Common myeloid progenitor, CD34-positive (primary cell): Measurements from ENCODE around the gene RXRG.

Source experiments
- CTCF ChIA-PET: fragments of 350-600 bp; sonication (Branson Sonifier 250); formaldehyde crosslinking; loops from one replicate; lab custom pipeline; 2021; ENCODE audit warnings: antibody characterized with exemption; lab: Charles Lee
- POLR2A ChIA-PET: fragments of 350-600 bp; sonication (Branson Sonifier 250); formaldehyde crosslinking; loops from one replicate; lab custom pipeline; 2021; ENCODE audit warnings: antibody characterized with exemption; lab: Charles Lee
- DNase-seq, 3 donors: peaks; one replicate each; pipeline versions ENCODE4 v3.0.0 to v3.0.0-alpha.2; 2013
- H3K27ac ChIP-seq, 2 experiments: 1 replicate in 1 of 2; 2 replicates in 1 of 2; pipeline ENCODE4 v1.7.0; 2013; ENCODE audit warnings: inconsistent platforms in 2 of 2, low read length in 2 of 2, mild to moderate bottlenecking in 2 of 2, low read depth in 1 of 2, moderate library complexity in 1 of 2; ENCODE audit not compliant: severe bottlenecking in 2 of 2, insufficient read depth in 1 of 2, poor library complexity in 1 of 2
- H3K27me3 ChIP-seq, 5 experiments: replicated peaks in 2 of 5; 1 replicate in 3 of 5; 2 replicates in 2 of 5; pipeline versions ENCODE4 v1.6.1 to v1.7.0; 2013; ENCODE audit warnings: low read length in 4 of 5, mild to moderate bottlenecking in 2 of 5, moderate library complexity in 2 of 5, inconsistent platforms in 1 of 5; ENCODE audit not compliant: insufficient read depth in 5 of 5, control insufficient read depth in 4 of 5
- H3K36me3 ChIP-seq, 4 experiments: 1 replicate in 2 of 4; 2 replicates in 2 of 4; pipeline versions ENCODE4 v1.6.1 to v1.7.0; 2013; ENCODE audit warnings: low read length in 3 of 4, control low read depth in 1 of 4, mild to moderate bottlenecking in 1 of 4; ENCODE audit not compliant: control insufficient read depth in 4 of 4, insufficient read depth in 4 of 4
- H3K4me1 ChIP-seq, 4 experiments: 1 replicate in 3 of 4; 2 replicates in 1 of 4; pipeline versions ENCODE4 v1.6.1 to v1.7.1; 2013; ENCODE audit warnings: low read length in 3 of 4, mild to moderate bottlenecking in 3 of 4, control low read depth in 1 of 4, inconsistent platforms in 1 of 4, moderate library complexity in 1 of 4; ENCODE audit not compliant: control insufficient read depth in 4 of 4, insufficient read depth in 4 of 4; ENCODE audit errors: control extremely low read depth in 1 of 4
- H3K4me3 ChIP-seq, 7 experiments: 1 replicate in 4 of 7; 2 replicates in 3 of 7; pipeline versions ENCODE4 v1.5.1 to v1.7.0; 2013; ENCODE audit warnings: mild to moderate bottlenecking in 7 of 7, low read length in 6 of 7, moderate library complexity in 6 of 7, inconsistent platforms in 2 of 7, low read depth in 2 of 7, control low read depth in 1 of 7; ENCODE audit not compliant: insufficient read depth in 4 of 7, control insufficient read depth in 1 of 7; ENCODE audit errors: extremely low read depth in 1 of 7
- H3K9me3 ChIP-seq, 5 experiments: 1 replicate in 4 of 5; 2 replicates in 1 of 5; pipeline versions ENCODE4 v1.6.1 to v1.7.1; 2013; ENCODE audit warnings: low read length in 4 of 5, mild to moderate bottlenecking in 2 of 5, inconsistent platforms in 1 of 5, low read depth in 1 of 5, moderate library complexity in 1 of 5; ENCODE audit not compliant: control insufficient read depth in 4 of 5, insufficient read depth in 2 of 5; ENCODE audit errors: control extremely low read depth in 1 of 5
- whole genome bisulfite sequencing: methylation state at CpG from one replicate; pipeline ENCODE4 v1.1.5; 2013; ENCODE audit not compliant: insufficient coverage; 5-methylcytosine and 5-hydroxymethylcytosine counted together

RXRG gene

DNA sequence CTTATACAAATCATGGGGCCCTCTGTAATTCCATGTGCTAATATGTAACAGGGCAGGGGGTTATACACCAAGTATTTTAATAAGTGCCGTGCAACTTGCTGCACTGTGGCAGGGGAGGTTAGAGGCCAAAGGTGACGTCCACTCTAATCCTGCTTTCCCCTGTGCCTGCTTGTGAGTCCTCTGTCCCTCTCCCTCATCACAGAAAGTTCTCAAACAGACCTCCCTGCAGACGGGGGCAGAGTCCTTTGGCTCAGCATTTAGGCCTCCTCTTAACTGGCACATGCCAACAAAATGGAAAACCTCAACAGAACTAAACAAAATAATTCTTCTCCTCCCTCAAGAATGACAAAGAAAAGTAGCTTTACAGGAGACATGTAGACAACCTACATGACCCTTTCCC, 2.9 kb downstream of the RXRG start:
- H3K4me3 ChIP-seq, result no peak overlapping the region
- no peaks in the 10 kb centered on the region for H3K9me3 ChIP-seq
- H3K36me3 ChIP-seq, result no peaks in the 10 kb centered on the region
- ChIA-PET CTCF (interaction anchor here (1.7 kb wide), 2 partner anchors 9 to 18 kb away, joined by 3 to 5 read pairs; no protein-coding TSS in a partner anchor), POLR2A (no interaction called here)
- peaks cover 24 to 76% (median 46%) of the 10 kb centered on the region in 5 experiments for H3K27me3 ChIP-seq
- peaks cover 0 to 19% (median 2%) of the 10 kb centered on the region in 4 experiments for H3K4me1 ChIP-seq
- DNase-seq, result no peak
- H3K27ac ChIP-seq, result no peak overlapping the region
- WGBS, result 84% methylated on average over 3 of the region's 3 CpGs

DNA sequence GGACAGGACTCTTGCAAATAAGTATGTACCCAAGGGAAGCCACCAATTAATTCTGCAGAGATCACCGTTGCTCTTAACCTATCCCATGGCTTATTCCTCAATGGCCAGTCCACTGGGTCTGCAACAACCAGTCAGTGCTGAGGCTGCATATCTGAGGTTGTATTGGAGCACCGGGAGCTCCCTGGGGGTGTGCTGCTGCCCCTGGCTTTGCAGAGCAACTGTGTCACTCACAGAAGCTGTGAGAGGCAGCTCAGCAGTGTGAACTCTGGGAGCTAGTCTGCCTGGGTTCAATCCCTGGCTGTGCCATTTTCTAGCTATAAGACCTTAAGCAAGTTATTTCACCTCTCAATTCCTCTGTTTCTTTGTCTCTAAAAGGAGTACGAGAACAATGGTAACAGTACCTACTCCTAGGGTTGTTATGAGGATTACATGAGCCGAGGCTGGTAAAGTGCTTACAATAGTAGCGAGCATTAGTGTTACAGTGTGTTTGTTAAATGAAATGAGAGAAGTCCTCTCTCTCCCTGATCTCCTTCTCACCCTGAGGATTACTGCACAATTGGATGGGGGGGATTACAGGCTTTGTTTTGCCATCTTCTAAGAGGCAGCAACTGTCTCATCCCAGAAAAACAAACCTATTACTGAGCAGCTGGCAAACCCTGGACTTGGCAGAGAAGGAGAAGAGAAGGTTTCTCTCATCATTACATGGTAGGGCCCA, 3.6 kb downstream of the RXRG start:
- Histone ChIP-seq H3K4me1 (peaks cover 0 to 19% (median 2%) of the 10 kb centered on the region in 4 experiments), H3K36me3 (no peaks in the 10 kb centered on the region), H3K9me3 (no peaks in the 10 kb centered on the region), H3K4me3 (no peak overlapping the region), H3K27ac (no peak overlapping the region), H3K27me3 (peaks cover 17 to 74% (median 41%) of the 10 kb centered on the region in 5 experiments)
- POLR2A ChIA-PET, result no interaction called here
- 76% methylated on average over 3 of the region's 5 CpGs for WGBS
- DNase-seq, result no peak
- CTCF ChIA-PET, result interaction anchor here (1.7 kb wide), 2 partner anchors 10 to 19 kb away, joined by 3 to 5 read pairs; no protein-coding TSS in a partner anchor

GRCh38 chr1:165439330-165439729, 5.6 kb downstream of the RXRG start:
- H3K36me3 ChIP-seq, result no peaks in the 10 kb centered on the region
- ChIA-PET POLR2A (no interaction called here), CTCF (no interaction called here)
- 80% methylated on average over 6 of the region's 6 CpGs for WGBS
- no peak overlapping the region for H3K4me3 ChIP-seq
- no peak for DNase-seq
- H3K9me3 ChIP-seq, result no peaks in the 10 kb centered on the region
- peaks cover 8 to 57% (median 27%) of the 10 kb centered on the region in 5 experiments for H3K27me3 ChIP-seq
- H3K27ac ChIP-seq, result no peak overlapping the region
- H3K4me1 ChIP-seq, result peaks cover 0 to 7% (median 1%) of the 10 kb centered on the region in 4 experiments

DNA sequence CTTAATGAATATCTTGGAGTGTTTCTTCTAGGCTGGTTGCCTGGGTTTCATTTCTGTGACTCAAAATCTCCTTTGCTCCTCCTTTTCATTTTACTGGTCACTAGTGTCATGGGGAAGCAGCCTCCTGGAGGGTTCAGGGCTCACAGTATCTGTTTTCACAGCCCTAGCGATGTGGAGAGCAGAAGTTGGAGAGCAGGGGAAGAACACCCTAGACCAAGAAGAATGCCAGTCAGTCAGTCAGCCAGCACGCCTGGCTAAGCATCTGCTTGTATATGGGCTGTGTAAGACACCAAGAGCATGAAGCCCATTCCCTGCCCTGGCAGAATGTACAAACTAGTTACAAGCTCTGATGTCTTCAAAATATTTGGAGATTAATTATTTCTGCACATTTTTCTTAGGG, 7.9 kb downstream of the RXRG start:
- WGBS, result 85% methylated on average over 2 of the region's 2 CpGs
- H3K27me3 ChIP-seq, result peaks cover 5 to 37% (median 11%) of the 10 kb centered on the region in 5 experiments
- ChIA-PET POLR2A (no interaction called here), CTCF (no interaction called here)
- no peaks in the 10 kb centered on the region for H3K36me3 ChIP-seq
- no peak overlapping the region for H3K27ac ChIP-seq
- no peak overlapping the region for H3K4me3 ChIP-seq
- no peaks in the 10 kb centered on the region for H3K9me3 ChIP-seq
- no peak for DNase-seq
- H3K4me1 ChIP-seq, result no peaks in the 10 kb centered on the region

- 95% methylated on average over 2 of the region's 2 CpGs for WGBS
- no peaks in the 10 kb centered on the region for H3K4me1 ChIP-seq
- H3K27me3 ChIP-seq, result peaks cover under 1 to 27% (median 6%) of the 10 kb centered on the region in 5 experiments
- no peak overlapping the region for H3K4me3 ChIP-seq
- no peaks in the 10 kb centered on the region for H3K9me3 ChIP-seq
- H3K27ac ChIP-seq, result no peak overlapping the region
- POLR2A ChIA-PET, result no interaction called here
- CTCF ChIA-PET, result no interaction called here
- no peaks in the 10 kb centered on the region for H3K36me3 ChIP-seq
- DNase-seq, result no peak
Measured at GRCh38 chr1:165435801-165436200, 9.1 kb downstream of the RXRG start.

DNA sequence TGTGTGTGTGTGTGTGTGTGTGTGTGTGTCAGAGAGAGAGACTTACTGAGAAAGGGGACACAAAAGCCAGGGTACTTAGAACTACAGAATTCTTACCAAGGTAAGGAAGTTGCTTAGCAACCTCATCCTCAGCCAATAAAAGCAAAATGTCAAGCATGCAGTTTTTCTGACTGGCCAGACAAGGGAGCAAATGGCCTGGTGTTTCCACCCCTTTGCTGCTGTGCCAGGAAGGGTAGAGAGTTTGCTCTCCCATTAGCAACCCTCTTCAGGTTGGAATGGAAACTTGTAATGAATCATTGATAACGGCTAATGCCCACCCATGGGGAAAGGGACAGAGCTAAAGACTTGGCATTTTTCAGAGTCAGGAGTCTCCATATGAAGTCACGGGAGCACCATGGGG, 10.6 kb downstream of the RXRG start:
- H3K36me3 ChIP-seq, result no peaks in the 10 kb centered on the region
- DNase-seq, result no peak
- ChIA-PET POLR2A (interaction anchor here (0.7 kb wide), 1 partner anchor 10 kb away, joined by 4 read pairs; no protein-coding TSS in a partner anchor), CTCF (interaction anchor here (1.0 kb wide), 1 partner anchor 11 kb away, joined by 3 read pairs; no protein-coding TSS in a partner anchor)
- H3K9me3 ChIP-seq, result no peaks in the 10 kb centered on the region
- H3K27ac ChIP-seq, result no peak overlapping the region
- 100% methylated on average over 1 of the region's 2 CpGs for WGBS
- no peak overlapping the region for H3K4me3 ChIP-seq
- no peaks in the 10 kb centered on the region for H3K4me1 ChIP-seq
- H3K27me3 ChIP-seq, result peaks cover 0 to 20% (median 5%) of the 10 kb centered on the region in 5 experiments

- H3K36me3 ChIP-seq, result no peaks in the 10 kb centered on the region
- DNase-seq, result no peak
- no peak overlapping the region for H3K27ac ChIP-seq
- CTCF ChIA-PET, result no interaction called here
- WGBS, result 88% methylated on average over 3 of the region's 4 CpGs
- no peak overlapping the region for H3K4me3 ChIP-seq
- H3K4me1 ChIP-seq, result no peaks in the 10 kb centered on the region
- peaks cover 0 to 4% (median 0%) of the 10 kb centered on the region in 5 experiments for H3K9me3 ChIP-seq
- peaks cover 0 to 4% (median 2%) of the 10 kb centered on the region in 5 experiments for H3K27me3 ChIP-seq
- POLR2A ChIA-PET, result no interaction called here
Measured at GRCh38 chr1:165431079-165431478, 13.8 kb downstream of the RXRG start.
